ENCODE results near the gene AHCYL1. TPM values are rescaled to one million over a fixed set of nuclear protein-coding genes. Genes with fewer than 3 reads are reported as not detected.

The AHCYL1 gene
- polyA plus RNA-seq, 2 of the 4 experiments (the other 2 are of a cell fraction), result 124 to 148 TPM

DNA sequence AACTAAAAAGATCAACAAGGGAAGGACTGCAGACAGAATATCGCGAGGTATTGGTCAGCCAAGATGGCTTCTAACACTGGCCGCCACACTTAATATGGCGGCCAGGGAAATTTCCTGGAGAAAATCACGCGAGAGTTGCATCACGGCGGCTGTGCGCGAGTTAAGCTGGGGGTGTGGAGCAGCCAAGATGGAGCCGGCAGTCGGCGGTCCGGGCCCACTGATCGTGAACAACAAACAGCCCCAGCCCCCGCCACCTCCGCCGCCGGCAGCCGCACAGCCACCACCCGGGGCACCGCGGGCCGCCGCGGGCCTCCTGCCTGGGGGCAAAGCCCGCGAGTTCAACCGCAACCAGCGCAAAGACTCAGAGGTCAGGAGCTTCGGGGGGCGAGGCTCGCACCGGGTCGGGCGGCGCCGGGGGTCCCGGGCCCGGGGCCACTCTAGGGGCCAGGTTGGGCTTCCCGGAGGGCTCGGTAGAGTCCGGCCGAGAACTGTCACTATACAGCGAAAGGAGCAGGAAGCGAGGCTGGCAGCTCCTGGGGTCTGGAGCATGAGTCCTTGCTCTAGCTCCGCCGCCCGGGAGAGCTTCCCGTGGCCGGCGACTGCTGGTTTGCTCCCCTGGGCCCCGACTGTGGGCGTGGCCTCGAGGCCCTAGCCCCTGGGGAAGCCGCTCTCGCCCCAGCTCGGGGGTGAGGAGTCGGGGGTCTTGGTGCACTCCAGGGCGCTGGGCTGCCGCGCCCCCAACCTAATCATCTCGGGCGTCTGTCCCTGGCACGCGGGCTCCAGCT is 50.1 kb downstream of the AHCYL1 start, which contains the start of gene STRIP1 (continued):
- TF ChIP-seq, protein P1, sequence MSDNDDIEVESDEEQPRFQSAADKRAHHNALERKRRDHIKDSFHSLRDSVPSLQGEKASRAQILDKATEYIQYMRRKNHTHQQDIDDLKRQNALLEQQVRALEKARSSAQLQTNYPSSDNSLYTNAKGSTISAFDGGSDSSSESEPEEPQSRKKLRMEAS (IDR thresholded peaks at IDR 0.05), result 0 out of 2 replicates have a peak, but pooled peaks have one; percentile 39

DNA sequence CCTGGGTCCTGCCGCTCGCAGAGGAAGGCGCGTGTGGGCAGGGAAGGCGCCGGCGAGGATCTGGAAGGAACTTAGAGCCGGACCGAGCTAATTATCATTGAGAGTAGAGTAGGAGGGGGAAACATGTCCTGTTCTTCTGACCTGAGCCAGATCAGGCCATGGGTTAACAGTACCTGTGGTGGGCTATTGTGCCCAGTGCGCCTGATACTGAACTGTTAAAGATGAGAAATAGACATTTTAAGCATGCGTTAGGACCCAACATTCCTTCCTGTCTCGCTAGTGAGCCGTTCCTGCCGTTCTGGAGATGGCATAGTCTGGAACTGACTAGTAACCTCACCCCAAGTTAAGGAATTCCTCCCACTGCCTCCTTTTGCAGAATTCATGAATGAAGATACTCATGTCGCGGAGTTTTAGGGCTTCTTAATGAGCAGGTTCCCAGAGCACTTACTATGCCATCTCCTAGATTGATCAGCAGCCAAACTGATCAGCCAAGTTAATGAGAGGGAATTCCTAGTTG is 50.7 kb downstream of the AHCYL1 start:
- TF ChIP-seq HOXB5 (CRISPR knock-in tag; IDR thresholded peaks at IDR 0.05), result no peak
- TF ChIP-seq, protein P2, sequence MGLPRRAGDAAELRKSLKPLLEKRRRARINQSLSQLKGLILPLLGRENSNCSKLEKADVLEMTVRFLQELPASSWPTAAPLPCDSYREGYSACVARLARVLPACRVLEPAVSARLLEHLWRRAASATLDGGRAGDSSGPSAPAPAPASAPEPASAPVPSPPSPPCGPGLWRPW (IDR thresholded peaks at IDR 0.05), result no peak
- TF ChIP-seq, protein P3, sequence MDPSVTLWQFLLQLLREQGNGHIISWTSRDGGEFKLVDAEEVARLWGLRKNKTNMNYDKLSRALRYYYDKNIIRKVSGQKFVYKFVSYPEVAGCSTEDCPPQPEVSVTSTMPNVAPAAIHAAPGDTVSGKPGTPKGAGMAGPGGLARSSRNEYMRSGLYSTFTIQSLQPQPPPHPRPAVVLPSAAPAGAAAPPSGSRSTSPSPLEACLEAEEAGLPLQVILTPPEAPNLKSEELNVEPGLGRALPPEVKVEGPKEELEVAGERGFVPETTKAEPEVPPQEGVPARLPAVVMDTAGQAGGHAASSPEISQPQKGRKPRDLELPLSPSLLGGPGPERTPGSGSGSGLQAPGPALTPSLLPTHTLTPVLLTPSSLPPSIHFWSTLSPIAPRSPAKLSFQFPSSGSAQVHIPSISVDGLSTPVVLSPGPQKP (IDR thresholded peaks at IDR 0.05; ENCODE audit: low read depth, low read length), result no peak
- no peak for TF ChIP-seq POLR2AphosphoS2 (conservative IDR thresholded peaks at IDR 0.05; ENCODE audit: low read length)
- TF ChIP-seq MAFK (IDR thresholded peaks at IDR 0.05; ENCODE audit: partially characterized antibody), result no peak
- no peak for TF ChIP-seq RFX5 (IDR thresholded peaks at IDR 0.05)
- no peak for TF ChIP-seq BHLHE40 (IDR thresholded peaks at IDR 0.05; ENCODE audit: low read depth, low read length)
- TF ChIP-seq NR3C1 (IDR thresholded peaks at IDR 0.05), result no peak
- no peak for TF ChIP-seq CEBPB (IDR thresholded peaks at IDR 0.05)
- TF ChIP-seq CHD2 (IDR thresholded peaks at IDR 0.05; ENCODE audit: low read length, partially characterized antibody), result no peak
- TF ChIP-seq, protein P4, sequence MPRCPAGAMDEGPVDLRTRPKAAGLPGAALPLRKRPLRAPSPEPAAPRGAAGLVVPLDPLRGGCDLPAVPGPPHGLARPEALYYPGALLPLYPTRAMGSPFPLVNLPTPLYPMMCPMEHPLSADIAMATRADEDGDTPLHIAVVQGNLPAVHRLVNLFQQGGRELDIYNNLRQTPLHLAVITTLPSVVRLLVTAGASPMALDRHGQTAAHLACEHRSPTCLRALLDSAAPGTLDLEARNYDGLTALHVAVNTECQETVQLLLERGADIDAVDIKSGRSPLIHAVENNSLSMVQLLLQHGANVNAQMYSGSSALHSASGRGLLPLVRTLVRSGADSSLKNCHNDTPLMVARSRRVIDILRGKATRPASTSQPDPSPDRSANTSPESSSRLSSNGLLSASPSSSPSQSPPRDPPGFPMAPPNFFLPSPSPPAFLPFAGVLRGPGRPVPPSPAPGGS (IDR thresholded peaks at IDR 0.05), result no peak
- no peak for TF ChIP-seq ZC3H11A (IDR thresholded peaks at IDR 0.05)
- no peak for TF ChIP-seq TP53 (CRISPR knock-in tag; IDR thresholded peaks at IDR 0.05)
- TF ChIP-seq MAZ (IDR thresholded peaks at IDR 0.05; ENCODE audit: borderline replicate concordance, low read depth, low read length), result no peak
- no peak for TF ChIP-seq HDAC2 (IDR thresholded peaks at IDR 0.05)
- peaks cover 12% of the 10 kb centered on the region; the same call in 2 of the 3 replicates for H3K4me1 ChIP-seq
- ChIA-PET CTCF (interaction anchor here (0.9 to 1.8 kb wide), 7 partner anchors 18 to 424 kb away, joined by 3 to 7 read pairs (median 3); no protein-coding TSS in a partner anchor), POLR2A (interaction anchor here (0.6 to 1.4 kb wide), 3 partner anchors 16 to 934 kb away, joined by 3 to 6 read pairs (median 5); partner anchors contain the start of gene RBM15)
- H3K9me3 ChIP-seq, result no peaks in the 10 kb centered on the region
- FAIRE-seq, result no peak
- DNase-seq (ENCODE audit: low read depth in 1 of 2, low spot score in 1 of 2), result no peak
- H3K27ac ChIP-seq, result peak overlapping the region; percentile 93 to 99
- ATAC-seq, result peak; percentile 3 to 61; a peak in 4 of 6 replicates
- WGBS (ENCODE audit: missing lambda C conversion rate), result 15% methylated on average over 15 of the region's 16 CpGs
- H3K4me3 ChIP-seq, result peak overlapping the region; percentile 89
- H3K4me2 ChIP-seq, result peak overlapping the region; percentile 84

DNA sequence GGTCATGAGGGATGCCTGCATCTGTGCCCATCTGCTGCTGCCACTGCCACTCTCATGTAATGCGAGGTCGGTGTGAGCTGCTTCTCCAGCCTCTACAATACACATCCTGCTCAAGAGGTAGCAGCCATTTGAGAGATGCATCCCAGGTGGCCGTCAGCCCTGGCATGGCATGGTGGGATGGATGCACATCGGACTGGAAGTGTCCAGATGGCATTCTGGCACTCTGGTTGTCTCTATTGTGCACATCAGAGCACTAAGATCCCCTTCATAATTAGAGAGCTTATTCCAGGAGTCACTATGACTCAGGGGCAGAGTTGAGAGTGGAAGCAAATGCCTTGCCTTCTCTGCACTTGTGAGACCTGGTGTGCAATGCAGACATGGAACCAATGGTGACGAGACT is 53.7 kb downstream of the AHCYL1 start:
- peaks cover 9% of the 10 kb centered on the region; the same call in 2 of the 3 replicates for H3K4me1 ChIP-seq
- no peak for TF ChIP-seq PHF8 (IDR thresholded peaks at IDR 0.05; ENCODE audit: borderline replicate concordance, low read depth)
- no peak for TF ChIP-seq KDM1A (IDR thresholded peaks at IDR 0.05; ENCODE audit: low read depth)
- TF ChIP-seq ZNF302 (CRISPR knock-in tag; IDR thresholded peaks at IDR 0.05), result no peak
- TF ChIP-seq POLR2AphosphoS2 (conservative IDR thresholded peaks at IDR 0.05; ENCODE audit: low read length), result no peak
- TF ChIP-seq FOXS1 (CRISPR knock-in tag; IDR thresholded peaks at IDR 0.05), result no peak
- no peak for TF ChIP-seq HOXB5 (CRISPR knock-in tag; IDR thresholded peaks at IDR 0.05)
- TF ChIP-seq NPAS2 (CRISPR knock-in tag; IDR thresholded peaks at IDR 0.05; ENCODE audit: borderline replicate concordance), result no peak
- no peak for TF ChIP-seq EHF (CRISPR knock-in tag; IDR thresholded peaks at IDR 0.05)
- TF ChIP-seq, protein P5, sequence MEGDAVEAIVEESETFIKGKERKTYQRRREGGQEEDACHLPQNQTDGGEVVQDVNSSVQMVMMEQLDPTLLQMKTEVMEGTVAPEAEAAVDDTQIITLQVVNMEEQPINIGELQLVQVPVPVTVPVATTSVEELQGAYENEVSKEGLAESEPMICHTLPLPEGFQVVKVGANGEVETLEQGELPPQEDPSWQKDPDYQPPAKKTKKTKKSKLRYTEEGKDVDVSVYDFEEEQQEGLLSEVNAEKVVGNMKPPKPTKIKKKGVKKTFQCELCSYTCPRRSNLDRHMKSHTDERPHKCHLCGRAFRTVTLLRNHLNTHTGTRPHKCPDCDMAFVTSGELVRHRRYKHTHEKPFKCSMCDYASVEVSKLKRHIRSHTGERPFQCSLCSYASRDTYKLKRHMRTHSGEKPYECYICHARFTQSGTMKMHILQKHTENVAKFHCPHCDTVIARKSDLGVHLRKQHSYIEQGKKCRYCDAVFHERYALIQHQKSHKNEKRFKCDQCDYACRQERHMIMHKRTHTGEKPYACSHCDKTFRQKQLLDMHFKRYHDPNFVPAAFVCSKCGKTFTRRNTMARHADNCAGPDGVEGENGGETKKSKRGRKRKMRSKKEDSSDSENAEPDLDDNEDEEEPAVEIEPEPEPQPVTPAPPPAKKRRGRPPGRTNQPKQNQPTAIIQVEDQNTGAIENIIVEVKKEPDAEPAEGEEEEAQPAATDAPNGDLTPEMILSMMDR (IDR thresholded peaks at IDR 0.05), result no peak
- TF ChIP-seq, protein P2 (IDR thresholded peaks at IDR 0.05), result no peak
- TF ChIP-seq, protein P6, sequence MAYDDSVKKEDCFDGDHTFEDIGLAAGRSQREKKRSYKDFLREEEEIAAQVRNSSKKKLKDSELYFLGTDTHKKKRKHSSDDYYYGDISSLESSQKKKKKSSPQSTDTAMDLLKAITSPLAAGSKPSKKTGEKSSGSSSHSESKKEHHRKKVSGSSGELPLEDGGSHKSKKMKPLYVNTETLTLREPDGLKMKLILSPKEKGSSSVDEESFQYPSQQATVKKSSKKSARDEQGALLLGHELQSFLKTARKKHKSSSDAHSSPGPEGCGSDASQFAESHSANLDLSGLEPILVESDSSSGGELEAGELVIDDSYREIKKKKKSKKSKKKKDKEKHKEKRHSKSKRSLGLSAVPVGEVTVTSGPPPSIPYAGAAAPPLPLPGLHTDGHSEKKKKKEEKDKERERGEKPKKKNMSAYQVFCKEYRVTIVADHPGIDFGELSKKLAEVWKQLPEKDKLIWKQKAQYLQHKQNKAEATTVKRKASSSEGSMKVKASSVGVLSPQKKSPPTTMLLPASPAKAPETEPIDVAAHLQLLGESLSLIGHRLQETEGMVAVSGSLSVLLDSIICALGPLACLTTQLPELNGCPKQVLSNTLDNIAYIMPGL (CRISPR knock-in tag; IDR thresholded peaks at IDR 0.05; ENCODE audit: borderline replicate concordance), result no peak
- TF ChIP-seq, protein P7, sequence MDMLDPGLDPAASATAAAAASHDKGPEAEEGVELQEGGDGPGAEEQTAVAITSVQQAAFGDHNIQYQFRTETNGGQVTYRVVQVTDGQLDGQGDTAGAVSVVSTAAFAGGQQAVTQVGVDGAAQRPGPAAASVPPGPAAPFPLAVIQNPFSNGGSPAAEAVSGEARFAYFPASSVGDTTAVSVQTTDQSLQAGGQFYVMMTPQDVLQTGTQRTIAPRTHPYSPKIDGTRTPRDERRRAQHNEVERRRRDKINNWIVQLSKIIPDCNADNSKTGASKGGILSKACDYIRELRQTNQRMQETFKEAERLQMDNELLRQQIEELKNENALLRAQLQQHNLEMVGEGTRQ (IDR thresholded peaks at IDR 0.05), result no peak
- POLR2A ChIA-PET, result no interaction called here
- no peak overlapping the region for H3K4me3 ChIP-seq
- ATAC-seq (no peak), FAIRE-seq (no peak), DNase-seq (ENCODE audit: low read depth in 1 of 2, low spot score in 1 of 2) (no peak)
- H3K27ac ChIP-seq, result no peak overlapping the region
- H3K9me3 ChIP-seq, result no peaks in the 10 kb centered on the region
- 95% methylated on average over 3 of the region's 5 CpGs for WGBS (ENCODE audit: missing lambda C conversion rate)
- CTCF ChIA-PET, result interaction anchor here (0.5 to 2.8 kb wide), 4 partner anchors 14 to 79 kb away, joined by 3 to 20 read pairs (median 4); partner anchors contain the start of gene AHCYL1
- no peak overlapping the region for H3K4me2 ChIP-seq
